ENCODE results near the gene GLTPD2.

GLTPD2 gene

GRCh38 chr17:4788807-4789700 is at the start of gene GLTPD2:
Gene GLTPD2 (plus strand): TSS chr17:4788964. CDS start chr17:4789012, 48 bp downstream.
- no peak for DNase-seq (ENCODE audit: low read depth in 1 of 2, low spot score in 1 of 2)

GRCh38 chr17:4739122-4740024 is 49.4 kb upstream of the GLTPD2 start, which contains the start of the genes CXCL16 and ZMYND15:
Gene CXCL16 (minus strand): TSS chr17:4739928. CDS start chr17:4739339, 589 bp downstream.
Gene ZMYND15 (plus strand): TSS chr17:4739833. CDS start chr17:4740549, 716 bp downstream.
- no peak for DNase-seq (ENCODE audit: low read depth in 1 of 2, low spot score in 1 of 2)

GRCh38 chr17:4740025-4740351 is 48.8 kb upstream of the GLTPD2 start:
- no peak for DNase-seq (ENCODE audit: low read depth in 1 of 2, low spot score in 1 of 2)

GRCh38 chr17:4740584-4740983 is 48.2 kb upstream of the GLTPD2 start:
- no peak for DNase-seq (ENCODE audit: low read depth in 1 of 2, low spot score in 1 of 2)

- DNase-seq (ENCODE audit: low read depth in 1 of 2, low spot score in 1 of 2), result no peak
These were observed 47.2 kb upstream of the GLTPD2 start for GRCh38 chr17:4741544-4741943.

GRCh38 chr17:4742133-4742532 is 46.6 kb upstream of the GLTPD2 start:
- no peak for DNase-seq (ENCODE audit: low read depth in 1 of 2, low spot score in 1 of 2)

- no peak for DNase-seq (ENCODE audit: low read depth in 1 of 2, low spot score in 1 of 2)
These were observed 46.1 kb upstream of the GLTPD2 start for GRCh38 chr17:4742629-4743028.

- DNase-seq (ENCODE audit: low read depth in 1 of 2, low spot score in 1 of 2), result no peak
These were observed 45.5 kb upstream of the GLTPD2 start for GRCh38 chr17:4743216-4743615.

- DNase-seq (ENCODE audit: low read depth in 1 of 2, low spot score in 1 of 2), result no peak
These were observed 44.9 kb upstream of the GLTPD2 start for GRCh38 chr17:4743898-4744297.

GRCh38 chr17:4744999-4745969 is 43.5 kb upstream of the GLTPD2 start:
- no peak for DNase-seq (ENCODE audit: low read depth in 1 of 2, low spot score in 1 of 2)

- DNase-seq (ENCODE audit: low read depth in 1 of 2, low spot score in 1 of 2), result no peak
These were observed 40.9 kb upstream of the GLTPD2 start for GRCh38 chr17:4747847-4748246.

GRCh38 chr17:4748686-4749085 is 40.1 kb upstream of the GLTPD2 start:
- DNase-seq (ENCODE audit: low read depth in 1 of 2, low spot score in 1 of 2), result no peak

- DNase-seq (ENCODE audit: low read depth in 1 of 2, low spot score in 1 of 2), result no peak
These were observed 38.2 kb upstream of the GLTPD2 start for GRCh38 chr17:4750606-4751005.

- DNase-seq (ENCODE audit: low read depth in 1 of 2, low spot score in 1 of 2), result no peak
These were observed 36.8 kb upstream of the GLTPD2 start for GRCh38 chr17:4751932-4752331.

- DNase-seq (ENCODE audit: low read depth in 1 of 2, low spot score in 1 of 2), result no peak
These were observed 35.4 kb upstream of the GLTPD2 start for GRCh38 chr17:4753392-4753791.

- no peak for DNase-seq (ENCODE audit: low read depth in 1 of 2, low spot score in 1 of 2)
These were observed 29.0 kb upstream of the GLTPD2 start for GRCh38 chr17:4759776-4760236.

GRCh38 chr17:4764595-4764994 is 24.2 kb upstream of the GLTPD2 start:
- DNase-seq (ENCODE audit: low read depth in 1 of 2, low spot score in 1 of 2), result no peak

GRCh38 chr17:4766201-4766600 is 22.6 kb upstream of the GLTPD2 start:
- no peak for DNase-seq (ENCODE audit: low read depth in 1 of 2, low spot score in 1 of 2)

- DNase-seq (ENCODE audit: low read depth in 1 of 2, low spot score in 1 of 2), result no peak
These were observed 22.0 kb upstream of the GLTPD2 start for GRCh38 chr17:4766723-4767122.

- DNase-seq (ENCODE audit: low read depth in 1 of 2, low spot score in 1 of 2), result no peak
These were observed 20.5 kb upstream of the GLTPD2 start for GRCh38 chr17:4768298-4768697.

GRCh38 chr17:4769628-4770027 is 19.1 kb upstream of the GLTPD2 start:
- DNase-seq (ENCODE audit: low read depth in 1 of 2, low spot score in 1 of 2), result no peak

Measured in activated CD4-positive, alpha-beta T cell treated with anti-CD3 and anti-CD28 coated beads, Interleukin-2, amount 50 U/mL, for 24 hours (primary cell).